K562 (cell line): Measurements from ENCODE around the gene MCU.

Experiments used
- CEBPB ChIP-seq: fragments of 450-650 bp; IDR thresholded peaks from 2 replicates; pipeline ENCODE4 v1.6.1; 2016; ENCODE audit warnings: missing genetic modification characterization, missing compliant biosample characterization
- FOS ChIP-seq: IDR thresholded peaks from 3 replicates; pipeline ENCODE4 v1.6.1; 2011; ENCODE audit not compliant: insufficient read length; ENCODE audit errors: extremely low read depth
- MYNN ChIP-seq, 2 experiments: sonication (generic); formaldehyde crosslinking in 1 of 2; IDR thresholded peaks; 2 replicates each; pipeline versions ENCODE4 v1.5.0 to v1.6.1; 2016 to 2020; ENCODE audit warnings: antibody characterized with exemption in 1 of 2, missing genetic modification reagents in 1 of 2
- SMAD3 ChIP-seq: fragments of 450-650 bp; formaldehyde crosslinking; conservative IDR thresholded peaks from 2 replicates; pipeline ENCODE4 v1.4.0; 2020; ENCODE audit warnings: mild to moderate bottlenecking
- ZBTB12 ChIP-seq: fragments of 250-450 bp; sonication (Bioruptor Pico); IDR thresholded peaks from 2 replicates; pipeline ENCODE4 v1.4.0; 2020
- TF ChIP-seq, protein P1 (sequence below), 3 experiments: IDR thresholded peaks in 2 of 3; conservative IDR thresholded peaks in 1 of 3; 2 replicates each; pipeline ENCODE4 v1.5.1; 2011 to 2012; ENCODE audit warnings: low read length in 3 of 3, mild to moderate bottlenecking in 3 of 3, control low read depth in 2 of 3, improper control_type of control experiment in 1 of 3, inconsistent platforms in 1 of 3, low read depth in 1 of 3, mixed read lengths in 1 of 3, moderate library complexity in 1 of 3; ENCODE audit not compliant: insufficient read depth in 2 of 3

GRCh38 chr10:72731916-72732419 lies 40.0 kb downstream of the MCU start:
- TF ChIP-seq CEBPB (tag): no peak
- TF ChIP-seq SMAD3 (CRISPR knock-in tag): no peak
- no peak for TF ChIP-seq FOS
- TF ChIP-seq, protein P1, sequence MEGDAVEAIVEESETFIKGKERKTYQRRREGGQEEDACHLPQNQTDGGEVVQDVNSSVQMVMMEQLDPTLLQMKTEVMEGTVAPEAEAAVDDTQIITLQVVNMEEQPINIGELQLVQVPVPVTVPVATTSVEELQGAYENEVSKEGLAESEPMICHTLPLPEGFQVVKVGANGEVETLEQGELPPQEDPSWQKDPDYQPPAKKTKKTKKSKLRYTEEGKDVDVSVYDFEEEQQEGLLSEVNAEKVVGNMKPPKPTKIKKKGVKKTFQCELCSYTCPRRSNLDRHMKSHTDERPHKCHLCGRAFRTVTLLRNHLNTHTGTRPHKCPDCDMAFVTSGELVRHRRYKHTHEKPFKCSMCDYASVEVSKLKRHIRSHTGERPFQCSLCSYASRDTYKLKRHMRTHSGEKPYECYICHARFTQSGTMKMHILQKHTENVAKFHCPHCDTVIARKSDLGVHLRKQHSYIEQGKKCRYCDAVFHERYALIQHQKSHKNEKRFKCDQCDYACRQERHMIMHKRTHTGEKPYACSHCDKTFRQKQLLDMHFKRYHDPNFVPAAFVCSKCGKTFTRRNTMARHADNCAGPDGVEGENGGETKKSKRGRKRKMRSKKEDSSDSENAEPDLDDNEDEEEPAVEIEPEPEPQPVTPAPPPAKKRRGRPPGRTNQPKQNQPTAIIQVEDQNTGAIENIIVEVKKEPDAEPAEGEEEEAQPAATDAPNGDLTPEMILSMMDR (IDR thresholded peaks at IDR 0.05 in 2 of 3, conservative IDR thresholded peaks at IDR 0.05 in 1 of 3; ENCODE audit: insufficient read depth in 2 of 3, low read depth in 1 of 3, low read length in 3 of 3): no peak
- no peak for TF ChIP-seq ZBTB12 (CRISPR knock-in tag)
- TF ChIP-seq MYNN (IDR thresholded peaks at IDR 0.05): no peak
- no peak for TF ChIP-seq MYNN (CRISPR knock-in tag; IDR thresholded peaks at IDR 0.05)
